LNCAP (cell line): ENCODE data around the gene TMEM145.

Experiments used
- CTCF ChIP-seq: fragments of 450-650 bp; IDR thresholded peaks from 2 replicates; pipeline ENCODE4 v1.5.1; 2017; ENCODE audit warnings: mild to moderate bottlenecking

Gene TMEM145

DNA sequence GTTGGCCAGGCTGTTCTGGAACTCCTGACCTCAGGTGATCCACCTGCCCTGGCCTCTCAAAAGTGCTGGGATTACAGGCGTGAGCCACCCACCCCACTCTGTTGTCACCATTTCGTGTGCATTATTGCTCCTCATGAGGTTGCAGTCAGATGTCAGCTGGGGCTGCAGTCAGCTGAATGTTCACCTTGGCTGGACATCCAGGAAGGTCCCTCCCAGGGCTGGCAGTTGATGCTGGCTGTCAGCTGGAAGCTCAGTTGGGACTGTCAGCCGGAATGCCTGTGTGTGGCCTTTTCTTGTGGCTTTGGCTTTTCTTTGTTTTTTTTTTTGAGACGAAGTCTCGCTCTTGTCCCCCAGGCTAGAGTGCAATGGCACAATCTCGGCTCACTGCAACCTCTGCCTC is 18.9 kb downstream of the TMEM145 start:
- no peak for TF ChIP-seq CTCF

- no peak for TF ChIP-seq CTCF
Measured at GRCh38 chr19:42333018-42333417, 19.9 kb downstream of the TMEM145 start.

GRCh38 chr19:42333975-42334696 is 21.0 kb downstream of the TMEM145 start:
- TF ChIP-seq CTCF = no peak

GRCh38 chr19:42334697-42335373 is 21.7 kb downstream of the TMEM145 start:
- no peak for TF ChIP-seq CTCF

GRCh38 chr19:42335374-42335936 is 22.3 kb downstream of the TMEM145 start:
- TF ChIP-seq CTCF = no peak

DNA sequence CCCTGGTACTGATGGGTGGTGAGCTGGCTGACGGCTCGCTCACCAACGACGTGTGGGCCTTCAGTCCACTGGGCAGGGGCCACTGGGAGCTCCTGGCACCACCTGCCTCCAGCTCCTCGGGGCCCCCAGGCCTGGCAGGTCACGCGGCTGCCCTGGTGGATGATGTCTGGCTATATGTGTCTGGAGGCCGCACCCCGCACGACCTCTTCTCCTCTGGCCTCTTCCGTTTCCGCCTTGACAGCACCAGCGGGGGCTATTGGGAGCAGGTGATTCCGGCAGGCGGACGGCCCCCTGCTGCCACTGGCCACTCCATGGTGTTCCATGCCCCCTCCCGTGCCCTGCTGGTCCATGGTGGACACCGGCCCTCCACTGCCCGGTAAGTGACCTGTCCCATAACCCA is 22.9 kb downstream of the TMEM145 start:
- TF ChIP-seq CTCF = no peak

- no peak for TF ChIP-seq CTCF
Measured at GRCh38 chr19:42343344-42344110, 30.4 kb downstream of the TMEM145 start.
